K562 (cell line): ENCODE data around the gene NKIRAS2. TPM values are rescaled to one million over a fixed set of nuclear protein-coding genes. Genes with fewer than 3 reads are reported as not detected.

Experiments
- ATAC-seq: fragments of 200-7000 bp; cut with Tn5 transposase; 3 replicates; pipeline ENCODE4 v1.9.1; 2020; ENCODE audit warnings: moderate library complexity
- BruUV-seq: library from RNA; stranded (reverse); fragments of 400-500 nt; replicated peaks from 2 replicates; lab custom pipeline; 2021; lab: Mats Ljungman, UMichigan
- CTCF ChIA-PET: fragments of 300-600 bp; formaldehyde crosslinking; extraction: SDS; loops from one replicate; lab custom pipeline; 2021; ENCODE audit warnings: low intra/inter-chr PET ratio; lab: Yijun Ruan, JAX
- POLR2A ChIA-PET: fragments of 300-600, 350-650 bp; sonication (Branson Sonifier 250); formaldehyde crosslinking; extraction: SDS; loops from one replicate; lab custom pipeline; 2021; ENCODE audit warnings: antibody characterized with exemption, inconsistent platforms; lab: Yijun Ruan, JAX
- DNase-seq, 4 experiments: peaks; one replicate each; pipeline versions ENCODE4 v3.0.0 to v3.0.0-alpha.2; 2011 to 2018; ENCODE audit warnings: low spot score in 3 of 4, mixed read lengths in 3 of 4; ENCODE audit errors: extremely low read depth in 1 of 4
- FAIRE-seq: peaks from 2 replicates; lab custom pipeline; 2011; peaks lifted over from hg19 to GRCh38; lab: Jason Lieb, UNC
- H2AFZ ChIP-seq: 2 replicates; pipeline ENCODE4 v1.6.0; 2011; ENCODE audit warnings: low read depth, low read length, control low read depth, inconsistent platforms
- H3K27ac ChIP-seq: fragments of 200-600 bp; 3 replicates; pipeline ENCODE4 v1.8.0; 2011; ENCODE audit warnings: low read depth, mild to moderate bottlenecking, control low read depth, inconsistent platforms, low read length, moderate library complexity, mixed read lengths; ENCODE audit errors: extremely low read depth
- H3K27me3 ChIP-seq, 2 experiments: fragments of 300-600 bp in 1 of 2; 2 replicates in 1 of 2; 3 replicates in 1 of 2; pipeline versions ENCODE4 v1.6.0 to v1.8.0; 2011; ENCODE audit warnings: inconsistent platforms in 2 of 2, low read length in 2 of 2, mild to moderate bottlenecking in 1 of 2, mixed read lengths in 1 of 2, moderate library complexity in 1 of 2; ENCODE audit not compliant: control insufficient read depth in 2 of 2, insufficient read depth in 2 of 2
- H3K36me3 ChIP-seq: fragments of 300-600 bp; 3 replicates; pipeline ENCODE4 v1.8.0; 2011; ENCODE audit warnings: mild to moderate bottlenecking, low read length, inconsistent platforms; ENCODE audit not compliant: control insufficient read depth, insufficient read depth
- H3K4me1 ChIP-seq, 2 experiments: fragments of 200-600 bp in 1 of 2; replicated peaks in 1 of 2; 2 replicates in 1 of 2; 3 replicates in 1 of 2; pipeline versions ENCODE4 v1.5.1 to v1.8.0; 2011; ENCODE audit warnings: inconsistent platforms in 2 of 2, low read length in 2 of 2, mild to moderate bottlenecking in 1 of 2, mixed read lengths in 1 of 2, moderate library complexity in 1 of 2; ENCODE audit not compliant: control insufficient read depth in 2 of 2, insufficient read depth in 2 of 2
- H3K4me2 ChIP-seq: 2 replicates; pipeline ENCODE4 v1.6.1; 2011; ENCODE audit warnings: low read length, control low read depth, inconsistent platforms, mixed read lengths; ENCODE audit not compliant: insufficient read depth
- H3K4me3 ChIP-seq: fragments of 200-600 bp; sonication (generic), shearing (Covaris generic); 2 replicates; pipeline ENCODE4 v1.5.1; 2016; ENCODE audit warnings: control low read depth, inconsistent platforms
- H3K79me2 ChIP-seq: fragments of 200-600 bp; 3 replicates; pipeline ENCODE4 v1.8.0; 2011; ENCODE audit warnings: low read length, inconsistent platforms; ENCODE audit not compliant: control insufficient read depth, insufficient read depth
- H3K9ac ChIP-seq, 2 experiments: 2 replicates each; pipeline versions ENCODE4 v1.6.0 to v1.6.1; 2011; ENCODE audit warnings: low read depth in 2 of 2, low read length in 2 of 2, control low read depth in 1 of 2, inconsistent platforms in 1 of 2, mild to moderate bottlenecking in 1 of 2, mixed read lengths in 1 of 2; ENCODE audit not compliant: insufficient read depth in 1 of 2
- H3K9me1 ChIP-seq: one replicate; pipeline ENCODE4 v1.6.0; 2011; ENCODE audit warnings: inconsistent platforms, mild to moderate bottlenecking, low read length, moderate library complexity; ENCODE audit not compliant: control insufficient read depth, insufficient read depth
- H3K9me3 ChIP-seq: replicated peaks from 2 replicates; pipeline ENCODE4 v1.5.1; 2011; ENCODE audit warnings: low read depth, low read length, inconsistent platforms; ENCODE audit not compliant: control insufficient read depth, insufficient read depth
- H4K20me1 ChIP-seq: replicated peaks from 2 replicates; pipeline ENCODE4 v1.6.1; 2011; ENCODE audit warnings: low read length, inconsistent platforms, mixed read lengths; ENCODE audit not compliant: control insufficient read depth, insufficient read depth
- BACH1 ChIP-seq: fragments of 200-800 bp; sonication (Bioruptor generic); IDR thresholded peaks from 2 replicates; pipeline ENCODE4 v1.6.1; 2016; ENCODE audit warnings: missing genetic modification characterization, missing compliant biosample characterization
- GATAD2B ChIP-seq: fragments of 450-650 bp; IDR thresholded peaks from 2 replicates; pipeline ENCODE4 v1.6.1; 2017; ENCODE audit warnings: mild to moderate bottlenecking, borderline replicate concordance
- JUND ChIP-seq, 2 experiments: IDR thresholded peaks; 2 replicates in 1 of 2; 3 replicates in 1 of 2; pipeline ENCODE4 v1.6.1; 2011; ENCODE audit warnings: borderline replicate concordance in 2 of 2, low read depth in 2 of 2, low read length in 2 of 2, improper control_type of control experiment in 1 of 2, missing biosample characterization in 1 of 2, missing genetic modification characterization in 1 of 2, missing genetic modification reagents in 1 of 2
- POLR2AphosphoS5 ChIP-seq: IDR thresholded peaks from 2 replicates; pipeline ENCODE4 v1.6.1; 2011; ENCODE audit warnings: mild to moderate bottlenecking, low read depth, low read length, moderate library complexity; ENCODE audit not compliant: control insufficient read depth, insufficient read depth
- SMAD2 ChIP-seq: fragments of 150-350 bp; IDR thresholded peaks from 2 replicates; pipeline ENCODE4 v1.6.1; 2014; ENCODE audit warnings: low read depth, mild to moderate bottlenecking, low read length
- TAF1 ChIP-seq: IDR thresholded peaks from 2 replicates; pipeline ENCODE4 v1.6.1; 2011; ENCODE audit warnings: mild to moderate bottlenecking, low read length, moderate library complexity; ENCODE audit not compliant: insufficient read depth, control insufficient read depth, severe bottlenecking; ENCODE audit errors: extremely low read depth
- THRA ChIP-seq: fragments of 450-650 bp; IDR thresholded peaks from 2 replicates; pipeline ENCODE4 v1.6.1; 2017; ENCODE audit warnings: mild to moderate bottlenecking, moderate library complexity
- ZBTB17 ChIP-seq: fragments of 450-650 bp; formaldehyde crosslinking; IDR thresholded peaks from 2 replicates; pipeline ENCODE4 v1.4.0; 2020; ENCODE audit warnings: mild to moderate bottlenecking
- ZC3H11A ChIP-seq: IDR thresholded peaks from 2 replicates; pipeline ENCODE4 v1.6.1; 2012; ENCODE audit warnings: low read depth, low read length, improper control_type of control experiment
- WGBS: fragments of 100-300 bp; shearing (Covaris generic); methylation state at CpG from one replicate; pipeline ENCODE4 v1.1.6; 2016; ENCODE audit warnings: low coverage, mixed read lengths; ENCODE audit not compliant: insufficient coverage; ENCODE audit errors: missing lambda C conversion rate; 5-methylcytosine and 5-hydroxymethylcytosine counted together
- in situ Hi-C: fragments of 300-500 bp; cut with MboI; formaldehyde crosslinking; loops from 4 replicates; pipeline ENCODE4 v1.15.0; 2018; ENCODE audit warnings: inconsistent platforms, mixed read lengths
- intact Hi-C: fragments of 100-400 bp; cut with micrococcal nuclease; formaldehyde crosslinking; loops from 2 replicates; pipeline ENCODE4 v1.14.2; 2022
- polyA plus RNA-seq, 8 experiments: library from polyadenylated mRNA; depleted of rRNA in 4 of 8; stranded (reverse) in 5 of 8; unstranded in 3 of 8; fragments of >200 nt; fragmentation: Nextera tagmentation in 2 of 8; fragmentation: Illumina TruSeq in 1 of 8; extraction: Ambion mirVana in 2 of 8; extraction: Trizol in 1 of 8; gene quantifications; 2 replicates each; pipeline versions ENCODE4 v1.2.1 to v1.2.3, GENCODE V29; 2011 to 2014; ENCODE audit warnings: inconsistent platforms in 1 of 8, missing spikeins in 1 of 8
- total RNA-seq, 7 experiments: library from RNA; depleted of rRNA in 6 of 7; stranded (reverse); fragments of >200 nt in 6 of 7; fragmentation: Illumina TruSeq in 2 of 7; extraction: Trizol in 2 of 7; gene quantifications; 2 replicates each; pipeline versions ENCODE4 v1.2.1 to v1.2.3, GENCODE V29; 2011 to 2021; ENCODE audit warnings: low replicate concordance in 1 of 7
- TF ChIP-seq, protein P1 (sequence below): sonication (generic); formaldehyde crosslinking; IDR thresholded peaks from 2 replicates; pipeline ENCODE4 v1.8.1; 2023; ENCODE audit warnings: missing genetic modification reagents, mild to moderate bottlenecking, borderline replicate concordance
- TF ChIP-seq, protein P2 (sequence below): sonication (generic); IDR thresholded peaks from 2 replicates; pipeline ENCODE4 v1.6.1; 2016
- TF ChIP-seq, protein P3 (sequence below): IDR thresholded peaks from 2 replicates; pipeline ENCODE4 v1.6.1; 2016; ENCODE audit warnings: missing genetic modification characterization, missing compliant biosample characterization

NKIRAS2 gene
- total and polyA plus RNA-seq, 9 of the 15 experiments (the other 6 are each of a cell fraction or from before 2014, with no cell fraction given): 10.1 to 65.5 (median 29.8) TPM

DNA sequence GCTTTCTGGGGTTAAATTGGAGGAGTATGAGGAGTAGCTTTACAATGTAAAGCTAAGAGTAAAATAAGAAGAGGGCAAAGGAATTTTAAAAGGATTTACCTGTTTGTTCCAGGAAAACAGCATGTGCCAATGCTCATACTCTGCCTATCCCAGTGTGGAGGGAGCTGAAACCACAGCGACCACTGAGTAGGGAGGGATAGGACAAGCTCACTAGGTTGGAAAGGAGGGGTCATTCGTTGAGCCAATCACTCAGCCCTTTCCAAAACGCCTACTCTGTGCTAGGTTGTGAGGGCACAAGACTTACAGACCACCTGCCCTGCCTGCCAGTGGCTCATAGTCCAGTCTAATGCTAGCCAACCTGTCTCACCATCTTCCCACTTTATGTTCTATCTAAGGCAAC, 1.6 kb upstream of the NKIRAS2 start:
- Histone ChIP-seq H2AFZ (peak overlapping the region; percentile 93), H3K4me1 (peaks cover 26 to 31% of the 10 kb centered on the region in 2 experiments)
- TF ChIP-seq THRA (no peak), BACH1 (tag) (no peak), JUND (IDR thresholded peaks at IDR 0.05; ENCODE audit: borderline replicate concordance, low read depth, low read length) (peak; percentile 8; the same call in 1 of the 2 replicates), JUND (tag; IDR thresholded peaks at IDR 0.05; ENCODE audit: borderline replicate concordance, low read depth, low read length) (no peak), SMAD2 (no peak), GATAD2B (no peak), TAF1 (peak; percentile 66), ZBTB17 (CRISPR knock-in tag) (no peak), ZC3H11A (no peak), POLR2AphosphoS5 (peak; percentile 58; the same call in 1 of the 2 replicates)
- TF ChIP-seq, protein P1, sequence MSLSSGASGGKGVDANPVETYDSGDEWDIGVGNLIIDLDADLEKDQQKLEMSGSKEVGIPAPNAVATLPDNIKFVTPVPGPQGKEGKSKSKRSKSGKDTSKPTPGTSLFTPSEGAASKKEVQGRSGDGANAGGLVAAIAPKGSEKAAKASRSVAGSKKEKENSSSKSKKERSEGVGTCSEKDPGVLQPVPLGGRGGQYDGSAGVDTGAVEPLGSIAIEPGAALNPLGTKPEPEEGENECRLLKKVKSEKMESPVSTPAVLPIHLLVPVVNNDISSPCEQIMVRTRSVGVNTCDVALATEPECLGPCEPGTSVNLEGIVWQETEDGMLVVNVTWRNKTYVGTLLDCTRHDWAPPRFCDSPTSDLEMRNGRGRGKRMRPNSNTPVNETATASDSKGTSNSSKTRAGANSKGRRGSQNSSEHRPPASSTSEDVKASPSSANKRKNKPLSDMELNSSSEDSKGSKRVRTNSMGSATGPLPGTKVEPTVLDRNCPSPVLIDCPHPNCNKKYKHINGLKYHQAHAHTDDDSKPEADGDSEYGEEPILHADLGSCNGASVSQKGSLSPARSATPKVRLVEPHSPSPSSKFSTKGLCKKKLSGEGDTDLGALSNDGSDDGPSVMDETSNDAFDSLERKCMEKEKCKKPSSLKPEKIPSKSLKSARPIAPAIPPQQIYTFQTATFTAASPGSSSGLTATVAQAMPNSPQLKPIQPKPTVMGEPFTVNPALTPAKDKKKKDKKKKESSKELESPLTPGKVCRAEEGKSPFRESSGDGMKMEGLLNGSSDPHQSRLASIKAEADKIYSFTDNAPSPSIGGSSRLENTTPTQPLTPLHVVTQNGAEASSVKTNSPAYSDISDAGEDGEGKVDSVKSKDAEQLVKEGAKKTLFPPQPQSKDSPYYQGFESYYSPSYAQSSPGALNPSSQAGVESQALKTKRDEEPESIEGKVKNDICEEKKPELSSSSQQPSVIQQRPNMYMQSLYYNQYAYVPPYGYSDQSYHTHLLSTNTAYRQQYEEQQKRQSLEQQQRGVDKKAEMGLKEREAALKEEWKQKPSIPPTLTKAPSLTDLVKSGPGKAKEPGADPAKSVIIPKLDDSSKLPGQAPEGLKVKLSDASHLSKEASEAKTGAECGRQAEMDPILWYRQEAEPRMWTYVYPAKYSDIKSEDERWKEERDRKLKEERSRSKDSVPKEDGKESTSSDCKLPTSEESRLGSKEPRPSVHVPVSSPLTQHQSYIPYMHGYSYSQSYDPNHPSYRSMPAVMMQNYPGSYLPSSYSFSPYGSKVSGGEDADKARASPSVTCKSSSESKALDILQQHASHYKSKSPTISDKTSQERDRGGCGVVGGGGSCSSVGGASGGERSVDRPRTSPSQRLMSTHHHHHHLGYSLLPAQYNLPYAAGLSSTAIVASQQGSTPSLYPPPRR (CRISPR knock-in tag): no peak
- TF ChIP-seq, protein P2, sequence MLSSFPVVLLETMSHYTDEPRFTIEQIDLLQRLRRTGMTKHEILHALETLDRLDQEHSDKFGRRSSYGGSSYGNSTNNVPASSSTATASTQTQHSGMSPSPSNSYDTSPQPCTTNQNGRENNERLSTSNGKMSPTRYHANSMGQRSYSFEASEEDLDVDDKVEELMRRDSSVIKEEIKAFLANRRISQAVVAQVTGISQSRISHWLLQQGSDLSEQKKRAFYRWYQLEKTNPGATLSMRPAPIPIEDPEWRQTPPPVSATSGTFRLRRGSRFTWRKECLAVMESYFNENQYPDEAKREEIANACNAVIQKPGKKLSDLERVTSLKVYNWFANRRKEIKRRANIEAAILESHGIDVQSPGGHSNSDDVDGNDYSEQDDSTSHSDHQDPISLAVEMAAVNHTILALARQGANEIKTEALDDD: 0 out of 2 replicates have a peak, but pooled peaks have one; percentile 14
- TF ChIP-seq, protein P3, sequence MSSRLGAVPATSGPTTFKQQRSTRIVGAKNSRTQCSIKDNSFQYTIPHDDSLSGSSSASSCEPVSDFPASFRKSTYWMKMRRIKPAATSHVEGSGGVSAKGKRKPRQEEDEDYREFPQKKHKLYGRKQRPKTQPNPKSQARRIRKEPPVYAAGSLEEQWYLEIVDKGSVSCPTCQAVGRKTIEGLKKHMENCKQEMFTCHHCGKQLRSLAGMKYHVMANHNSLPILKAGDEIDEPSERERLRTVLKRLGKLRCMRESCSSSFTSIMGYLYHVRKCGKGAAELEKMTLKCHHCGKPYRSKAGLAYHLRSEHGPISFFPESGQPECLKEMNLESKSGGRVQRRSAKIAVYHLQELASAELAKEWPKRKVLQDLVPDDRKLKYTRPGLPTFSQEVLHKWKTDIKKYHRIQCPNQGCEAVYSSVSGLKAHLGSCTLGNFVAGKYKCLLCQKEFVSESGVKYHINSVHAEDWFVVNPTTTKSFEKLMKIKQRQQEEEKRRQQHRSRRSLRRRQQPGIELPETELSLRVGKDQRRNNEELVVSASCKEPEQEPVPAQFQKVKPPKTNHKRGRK (tag): no peak

More for the DNA sequence above, 1.6 kb upstream of the NKIRAS2 start:
- ChIA-PET CTCF (no interaction called here), POLR2A (interaction anchor here (0.6 to 4.3 kb wide), 11 partner anchors 9 to 518 kb away, joined by 3 to 37 read pairs (median 4); no protein-coding TSS in a partner anchor)
- H3K36me3 ChIP-seq: peaks cover 46% of the 10 kb centered on the region
- H3K9me3 ChIP-seq: no peaks in the 10 kb centered on the region
- peak overlapping the region; percentile 91 for H3K4me2 ChIP-seq
- ATAC-seq (peak; percentile 32), DNase-seq (peak in 2 of 4 experiments; percentile 74 to 79), FAIRE-seq (peak; percentile 92)
- 0% methylated on average over 3 of the region's 3 CpGs for WGBS
- H3K27me3 ChIP-seq: no peaks in the 10 kb centered on the region
- H3K9me1 ChIP-seq: no peaks in the 10 kb centered on the region
- peaks cover 5% of the 10 kb centered on the region for H4K20me1 ChIP-seq
- peaks cover 69% of the 10 kb centered on the region for H3K79me2 ChIP-seq
- peak overlapping the region; percentile 86 for H3K4me3 ChIP-seq
- intact Hi-C loops: no loop called here
- H3K9ac ChIP-seq: peak overlapping the region; percentile 97 to 99; a peak in 3 of 4 replicates
- no TSS peak for BruUV-seq
- H3K27ac ChIP-seq: peak overlapping the region; percentile 98
- in situ Hi-C loops: no loop called here
